ENCODE measurements around the gene MKI67.

The MKI67 gene

GRCh38 chr10:128122931-128123330, 3.3 kb downstream of the MKI67 start:
- Histone ChIP-seq H3K36me3 (no peaks in the 10 kb centered on the region), H3K27ac (no peak overlapping the region), H3K4me3 (no peak overlapping the region), H3K9me3 (no peaks in the 10 kb centered on the region), H3K4me1 (peaks cover 5 to 25% (median 17%) of the 10 kb centered on the region in 4 donors), H3K27me3 (peaks cover 0 to 50% of the 10 kb centered on the region in 2 donors)
- intact Hi-C loops (cut with DNase I; ENCODE audit: low total_unique reads): no loop called here
- TF ChIP-seq CTCF (IDR thresholded peaks at IDR 0.05): no peak
- DNase-seq: no peak

DNA sequence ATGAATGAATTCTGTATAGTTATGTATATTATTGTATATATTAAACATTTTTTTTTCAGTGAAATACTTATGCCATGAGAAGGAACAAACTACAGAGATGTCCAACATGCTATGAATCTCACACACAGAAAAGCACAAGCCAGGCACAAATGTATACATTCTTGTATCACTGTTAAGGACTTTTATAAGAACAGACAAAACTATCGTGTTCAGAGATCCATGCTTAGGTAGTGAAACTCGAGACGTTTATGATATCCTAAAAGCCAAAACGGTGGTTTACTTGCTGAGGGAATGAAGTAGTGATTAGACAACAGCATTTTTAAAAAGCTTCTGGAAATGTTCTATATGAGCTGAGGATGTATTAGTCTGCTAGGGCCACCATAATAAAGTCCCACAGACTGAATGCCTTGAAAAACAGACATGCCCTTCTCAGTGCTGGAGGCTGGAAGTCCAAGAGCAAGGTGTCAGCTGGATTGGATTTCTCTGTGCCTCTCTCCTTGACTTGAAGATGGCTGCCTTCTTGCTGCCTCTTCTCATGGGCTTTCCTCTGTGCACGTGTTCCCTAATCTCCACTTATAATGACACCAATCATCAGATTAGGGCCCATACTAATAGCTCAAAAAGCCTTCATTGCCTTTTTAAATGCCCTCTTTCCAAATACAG, 4.3 kb downstream of the MKI67 start:
- intact Hi-C loops (cut with DNase I; ENCODE audit: low total_unique reads): no loop called here

DNA sequence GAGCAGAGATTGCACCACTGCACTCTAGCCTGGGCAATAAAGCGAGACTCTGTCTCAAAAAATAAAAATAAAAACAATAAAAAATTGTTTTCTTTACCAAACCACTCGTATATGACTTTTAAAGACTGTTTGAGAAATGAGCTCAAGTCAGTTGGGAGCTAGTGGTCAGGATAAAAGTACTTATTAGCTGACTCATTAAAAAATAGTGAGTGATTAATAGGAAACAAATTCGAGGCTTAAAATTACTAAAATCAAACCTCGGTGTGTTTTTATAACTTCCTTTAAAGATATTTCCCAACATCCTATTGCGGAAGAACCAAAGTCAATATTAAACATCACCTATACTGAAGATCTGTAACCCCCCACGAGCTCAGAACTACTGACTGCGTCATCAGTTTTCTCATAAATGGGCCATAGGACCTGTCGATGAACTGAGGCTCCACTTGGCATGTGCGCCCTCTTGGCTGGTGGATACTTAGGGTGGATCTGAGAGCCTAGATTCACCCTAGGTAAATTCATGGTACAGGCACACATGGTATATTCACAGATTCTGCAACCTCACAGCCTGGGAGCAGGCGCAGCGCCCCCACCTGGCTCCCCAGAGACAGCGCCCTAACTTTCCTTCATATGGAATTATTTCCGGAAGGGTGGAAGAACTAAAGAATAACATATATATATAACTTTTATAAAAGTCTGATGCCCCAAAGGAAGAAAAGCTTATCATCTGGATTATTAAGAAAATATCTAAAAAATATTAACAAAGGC, 9.2 kb downstream of the MKI67 start:
- H3K4me1 ChIP-seq: no peaks in the 10 kb centered on the region
- no peak overlapping the region for H3K27ac ChIP-seq
- DNase-seq: no peak
- H3K36me3 ChIP-seq: no peaks in the 10 kb centered on the region
- no peaks in the 10 kb centered on the region for H3K9me3 ChIP-seq
- intact Hi-C loops (cut with DNase I; ENCODE audit: low total_unique reads): no loop called here
- peaks cover 0 to 21% of the 10 kb centered on the region in 2 donors for H3K27me3 ChIP-seq
- H3K4me3 ChIP-seq: no peak overlapping the region
- TF ChIP-seq CTCF (IDR thresholded peaks at IDR 0.05): no peak

More for the DNA sequence above, 4.3 kb downstream of the MKI67 start:
- no peaks in the 10 kb centered on the region for H3K36me3 ChIP-seq
- no peak overlapping the region for H3K27ac ChIP-seq
- peaks cover 5 to 23% (median 17%) of the 10 kb centered on the region in 4 donors for H3K4me1 ChIP-seq
- peaks cover 0 to 50% of the 10 kb centered on the region in 2 donors for H3K27me3 ChIP-seq
- no peak for DNase-seq
- no peak overlapping the region for H3K4me3 ChIP-seq
- TF ChIP-seq CTCF (IDR thresholded peaks at IDR 0.05): no peak
- H3K9me3 ChIP-seq: no peaks in the 10 kb centered on the region

DNA sequence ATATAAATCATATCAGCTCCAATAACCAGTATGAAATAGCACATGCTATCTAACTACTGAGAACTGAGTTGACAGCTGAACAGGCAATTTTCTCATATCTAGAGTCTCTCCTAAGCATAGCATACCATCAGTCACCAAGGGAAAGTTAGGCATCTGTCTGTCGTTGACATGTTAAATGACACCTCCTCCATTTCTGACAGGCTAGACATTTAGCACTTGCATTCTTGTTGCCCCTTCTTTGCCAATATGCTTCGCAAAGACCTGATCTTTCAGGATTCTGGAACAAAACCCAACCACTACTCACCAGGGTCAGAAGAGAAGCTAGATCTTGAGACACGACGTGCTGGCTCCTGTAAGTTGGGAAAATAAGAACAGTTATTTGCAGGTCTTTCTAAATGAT, 10.0 kb downstream of the MKI67 start:
- H3K27ac ChIP-seq: no peak overlapping the region
- DNase-seq: no peak
- H3K27me3 ChIP-seq: peaks cover 0 to 16% of the 10 kb centered on the region in 2 donors
- intact Hi-C loops (cut with DNase I; ENCODE audit: low total_unique reads): no loop called here
- no peak overlapping the region for H3K4me3 ChIP-seq
- H3K9me3 ChIP-seq: no peaks in the 10 kb centered on the region
- H3K4me1 ChIP-seq: no peaks in the 10 kb centered on the region
- no peak for TF ChIP-seq CTCF (IDR thresholded peaks at IDR 0.05)
- no peaks in the 10 kb centered on the region for H3K36me3 ChIP-seq

DNA sequence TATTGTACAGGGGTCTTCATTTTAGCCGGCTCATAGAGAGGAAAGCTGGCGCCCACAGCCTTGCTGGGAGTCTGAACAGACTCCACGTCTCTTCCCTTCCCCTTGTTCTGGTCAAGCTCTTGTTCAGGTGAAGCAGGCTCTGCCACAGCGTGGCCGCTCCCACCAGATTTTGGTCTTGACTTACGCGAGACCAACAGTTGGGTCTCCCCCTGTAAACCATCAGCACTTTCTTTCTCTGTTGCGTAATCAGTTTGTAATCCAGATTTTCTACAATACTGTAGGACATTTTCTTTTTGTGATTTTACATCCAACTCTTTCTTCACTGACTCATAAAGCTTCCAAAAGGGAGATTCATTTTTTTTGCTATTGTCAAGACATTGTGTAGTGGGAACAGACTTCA, 10.9 kb downstream of the MKI67 start:
- no peak overlapping the region for H3K27ac ChIP-seq
- TF ChIP-seq CTCF (IDR thresholded peaks at IDR 0.05): no peak
- no peaks in the 10 kb centered on the region for H3K36me3 ChIP-seq
- intact Hi-C loops (cut with DNase I; ENCODE audit: low total_unique reads): no loop called here
- no peak overlapping the region for H3K4me3 ChIP-seq
- no peaks in the 10 kb centered on the region for H3K9me3 ChIP-seq
- H3K27me3 ChIP-seq: peaks cover 0 to 13% of the 10 kb centered on the region in 2 donors
- no peaks in the 10 kb centered on the region for H3K4me1 ChIP-seq
- DNase-seq: no peak
